GM12878 (cell line): ENCODE measurements around the gene SHC2. TPM values are rescaled to one million over a fixed set of nuclear protein-coding genes. Genes with fewer than 3 reads are reported as not detected.

Experiments
- ATAC-seq: fragments of 200-7000 bp; cut with Tn5 transposase; 3 replicates; pipeline ENCODE4 v1.9.1; 2020; ENCODE audit warnings: mild to moderate bottlenecking, moderate library complexity
- BruUV-seq: library from RNA; stranded (reverse); fragments of 400-500 nt; replicated peaks from 2 replicates; lab custom pipeline; 2021; lab: Mats Ljungman, UMichigan
- CTCF ChIA-PET: fragments of 300-600 bp; sonication (Branson Sonifier 250); formaldehyde crosslinking; extraction: SDS; loops from one replicate; lab custom pipeline; 2021; ENCODE audit warnings: inconsistent platforms; lab: Yijun Ruan, JAX
- POLR2A ChIA-PET: fragments of 350-600 bp; formaldehyde crosslinking; extraction: SDS; loops from one replicate; lab custom pipeline; 2021; ENCODE audit warnings: inconsistent platforms; lab: Charles Lee
- RAD21 ChIA-PET: fragments of 300-600 bp; sonication (Branson Sonifier 250); formaldehyde crosslinking; loops from one replicate; lab custom pipeline; 2023; ENCODE audit warnings: antibody characterized with exemption; ENCODE audit not compliant: unreplicated experiment; lab: Charles Lee
- SMC1A ChIA-PET: fragments of 300-600 bp; sonication (Branson Sonifier 250); formaldehyde crosslinking; loops from one replicate; lab custom pipeline; 2023; ENCODE audit not compliant: unreplicated experiment, uncharacterized antibody; lab: Charles Lee
- DNase-seq: peaks from one replicate; pipeline ENCODE4 v3.0.0-alpha.2; 2011; ENCODE audit warnings: low read depth, low spot score
- FAIRE-seq: peaks from 3 replicates; lab custom pipeline; 2011; peaks lifted over from hg19 to GRCh38; lab: Jason Lieb, UNC
- H2AFZ ChIP-seq: 2 replicates; pipeline ENCODE4 v1.6.0; 2011; ENCODE audit warnings: low read depth, low read length, control low read depth; ENCODE audit not compliant: control insufficient read depth
- H3K27ac ChIP-seq: 2 replicates; pipeline ENCODE4 v1.5.1; 2011; ENCODE audit warnings: control low read depth; ENCODE audit not compliant: control insufficient read depth, insufficient read depth
- H3K27me3 ChIP-seq, 2 experiments: replicated peaks in 1 of 2; 2 replicates each; pipeline versions ENCODE4 v1.6.0 to v1.6.1; 2011; ENCODE audit warnings: low read length in 1 of 2; ENCODE audit not compliant: control insufficient read depth in 2 of 2, insufficient read depth in 2 of 2
- H3K36me3 ChIP-seq, 2 experiments: 2 replicates each; pipeline ENCODE4 v1.5.1; 2011; ENCODE audit warnings: low read length in 1 of 2; ENCODE audit not compliant: control insufficient read depth in 2 of 2, insufficient read depth in 2 of 2
- H3K4me1 ChIP-seq: 2 replicates; pipeline ENCODE4 v1.6.1; 2011; ENCODE audit warnings: mild to moderate bottlenecking, low read length, moderate library complexity, mixed read lengths; ENCODE audit not compliant: control insufficient read depth, insufficient read depth
- H3K4me2 ChIP-seq: 2 replicates; pipeline ENCODE4 v1.6.0; 2011; ENCODE audit warnings: control low read depth; ENCODE audit not compliant: control insufficient read depth, insufficient read depth
- H3K4me3 ChIP-seq: fragments of 200-600 bp; sonication (generic); 2 replicates; pipeline ENCODE4 v1.5.1; 2016
- H3K79me2 ChIP-seq: 2 replicates; pipeline ENCODE4 v1.6.0; 2011; ENCODE audit warnings: low read length; ENCODE audit not compliant: control insufficient read depth, insufficient read depth
- H3K9ac ChIP-seq: 2 replicates; pipeline ENCODE4 v1.8.0; 2011; ENCODE audit warnings: low read length, control low read depth, mixed read lengths; ENCODE audit not compliant: control insufficient read depth, insufficient read depth
- H3K9me3 ChIP-seq: replicated peaks from 3 replicates; pipeline ENCODE4 v1.5.1; 2011; ENCODE audit warnings: mild to moderate bottlenecking, low read length; ENCODE audit not compliant: control insufficient read depth, insufficient read depth
- H4K20me1 ChIP-seq: 2 replicates; pipeline ENCODE4 v1.6.0; 2011; ENCODE audit not compliant: control insufficient read depth, insufficient read depth
- HCFC1 ChIP-seq: fragments of 150-350 bp; IDR thresholded peaks from 2 replicates; pipeline ENCODE4 v1.6.1; 2014; ENCODE audit warnings: low read length
- JUND ChIP-seq: IDR thresholded peaks from 2 replicates; pipeline ENCODE4 v1.6.1; 2012; ENCODE audit warnings: low read depth, mild to moderate bottlenecking, low read length, improper control_type of control experiment, moderate library complexity
- NBN ChIP-seq: fragments of 450-650 bp; IDR thresholded peaks from 2 replicates; pipeline ENCODE4 v1.6.1; 2016
- WGBS: methylation state at CpG from one replicate; pipeline ENCODE4 v1.1.6; 2016; ENCODE audit warnings: low lambda C conversion rate; ENCODE audit not compliant: insufficient replicate concordance, insufficient coverage; ENCODE audit errors: missing lambda C conversion rate; 5-methylcytosine and 5-hydroxymethylcytosine counted together
- in situ Hi-C: fragments of 300-500 bp; cut with MboI; formaldehyde crosslinking; loops from 9 replicates; pipeline ENCODE4 v1.14.3; 2018; ENCODE audit warnings: mixed read lengths
- intact Hi-C: fragments of 100-400 bp; cut with micrococcal nuclease; formaldehyde crosslinking; loops from one replicate; pipeline ENCODE4 v1.14.2; 2022; ENCODE audit not compliant: unreplicated experiment
- polyA plus RNA-seq, 11 experiments: library from polyadenylated mRNA; depleted of rRNA in 4 of 11; unstranded in 6 of 11; stranded (reverse) in 5 of 11; fragments of >200 nt; fragmentation: Nextera tagmentation in 4 of 11; fragmentation: Illumina TruSeq in 1 of 11; extraction: Ambion mirVana in 4 of 11; extraction: Trizol in 1 of 11; gene quantifications; 1 replicate in 1 of 11; 2 replicates in 10 of 11; pipeline versions ENCODE4 v1.2.1 to v1.2.3, GENCODE V29; 2011 to 2016; ENCODE audit warnings: inconsistent platforms in 2 of 11, missing spikeins in 2 of 11, low read depth in 1 of 11
- total RNA-seq, 4 experiments: library from RNA; depleted of rRNA in 3 of 4; stranded (reverse); fragments of >200 nt in 3 of 4; fragmentation: Illumina TruSeq in 1 of 4; extraction: Trizol in 1 of 4; gene quantifications; 2 replicates each; pipeline versions ENCODE4 v1.2.1 to v1.2.3, GENCODE V29; 2013 to 2021
- TF ChIP-seq, protein P1 (sequence below): IDR thresholded peaks from 2 replicates; pipeline ENCODE4 v1.6.1; 2011; ENCODE audit warnings: borderline replicate concordance, low read depth, mild to moderate bottlenecking, moderate library complexity, mixed read lengths, low read length; ENCODE audit not compliant: insufficient read depth; ENCODE audit errors: extremely low read length
- TF ChIP-seq, protein P2 (sequence below): fragments of 450-650 bp; formaldehyde crosslinking; IDR thresholded peaks from 2 replicates; pipeline ENCODE4 v1.5.0; 2022; ENCODE audit warnings: mild to moderate bottlenecking, missing genetic modification characterization
- TF ChIP-seq, protein P3 (sequence below): fragments of 450-650 bp; IDR thresholded peaks from 2 replicates; pipeline ENCODE4 v1.6.1; 2016; ENCODE audit warnings: mild to moderate bottlenecking, moderate library complexity, borderline replicate concordance
- TF ChIP-seq, protein P4 (sequence below): IDR thresholded peaks from 2 replicates; pipeline ENCODE4 v1.6.1; 2011; ENCODE audit warnings: mild to moderate bottlenecking, low read depth, low read length, moderate library complexity; ENCODE audit not compliant: insufficient replicate concordance
- TF ChIP-seq, protein P5 (sequence below): IDR thresholded peaks from 2 replicates; pipeline ENCODE4 v1.6.1; 2011; ENCODE audit warnings: borderline replicate concordance, low read depth, mild to moderate bottlenecking, moderate library complexity, low read length; ENCODE audit not compliant: insufficient read depth, poor library complexity, severe bottlenecking
- TF ChIP-seq, protein P6 (sequence below): fragments of 150-350 bp; IDR thresholded peaks from 2 replicates; pipeline ENCODE4 v1.6.1; 2014; ENCODE audit warnings: mild to moderate bottlenecking, low read depth, low read length

The SHC2 gene
- total and polyA plus RNA-seq, 10 of the 15 experiments (the other 5 are each of a cell fraction or from before 2014, with no cell fraction given) = 0.08 TPM; not detected in 9

DNA sequence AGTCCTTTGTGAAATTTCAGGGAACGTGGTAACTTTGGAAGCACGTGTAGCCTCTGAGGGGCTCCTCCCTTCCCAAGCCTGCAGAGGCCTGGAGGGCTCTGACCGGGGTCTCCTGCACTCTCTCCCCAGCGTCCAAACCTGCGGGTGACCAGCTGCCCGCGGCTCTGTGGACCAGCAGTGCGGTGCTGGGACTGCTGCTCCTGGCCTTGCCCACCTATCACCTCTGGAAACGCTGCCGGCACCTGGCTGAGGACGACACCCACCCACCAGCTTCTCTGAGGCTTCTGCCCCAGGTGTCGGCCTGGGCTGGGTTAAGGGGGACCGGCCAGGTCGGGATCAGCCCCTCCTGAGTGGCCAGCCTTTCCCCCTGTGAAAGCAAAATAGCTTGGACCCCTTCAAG, 43.8 kb upstream of the SHC2 start:
- no peak for FAIRE-seq
- TF ChIP-seq, protein P1, sequence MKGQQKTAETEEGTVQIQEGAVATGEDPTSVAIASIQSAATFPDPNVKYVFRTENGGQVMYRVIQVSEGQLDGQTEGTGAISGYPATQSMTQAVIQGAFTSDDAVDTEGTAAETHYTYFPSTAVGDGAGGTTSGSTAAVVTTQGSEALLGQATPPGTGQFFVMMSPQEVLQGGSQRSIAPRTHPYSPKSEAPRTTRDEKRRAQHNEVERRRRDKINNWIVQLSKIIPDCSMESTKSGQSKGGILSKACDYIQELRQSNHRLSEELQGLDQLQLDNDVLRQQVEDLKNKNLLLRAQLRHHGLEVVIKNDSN = no peak
- TF ChIP-seq JUND (no peak), NBN (no peak), HCFC1 (no peak)
- TF ChIP-seq, protein P2, sequence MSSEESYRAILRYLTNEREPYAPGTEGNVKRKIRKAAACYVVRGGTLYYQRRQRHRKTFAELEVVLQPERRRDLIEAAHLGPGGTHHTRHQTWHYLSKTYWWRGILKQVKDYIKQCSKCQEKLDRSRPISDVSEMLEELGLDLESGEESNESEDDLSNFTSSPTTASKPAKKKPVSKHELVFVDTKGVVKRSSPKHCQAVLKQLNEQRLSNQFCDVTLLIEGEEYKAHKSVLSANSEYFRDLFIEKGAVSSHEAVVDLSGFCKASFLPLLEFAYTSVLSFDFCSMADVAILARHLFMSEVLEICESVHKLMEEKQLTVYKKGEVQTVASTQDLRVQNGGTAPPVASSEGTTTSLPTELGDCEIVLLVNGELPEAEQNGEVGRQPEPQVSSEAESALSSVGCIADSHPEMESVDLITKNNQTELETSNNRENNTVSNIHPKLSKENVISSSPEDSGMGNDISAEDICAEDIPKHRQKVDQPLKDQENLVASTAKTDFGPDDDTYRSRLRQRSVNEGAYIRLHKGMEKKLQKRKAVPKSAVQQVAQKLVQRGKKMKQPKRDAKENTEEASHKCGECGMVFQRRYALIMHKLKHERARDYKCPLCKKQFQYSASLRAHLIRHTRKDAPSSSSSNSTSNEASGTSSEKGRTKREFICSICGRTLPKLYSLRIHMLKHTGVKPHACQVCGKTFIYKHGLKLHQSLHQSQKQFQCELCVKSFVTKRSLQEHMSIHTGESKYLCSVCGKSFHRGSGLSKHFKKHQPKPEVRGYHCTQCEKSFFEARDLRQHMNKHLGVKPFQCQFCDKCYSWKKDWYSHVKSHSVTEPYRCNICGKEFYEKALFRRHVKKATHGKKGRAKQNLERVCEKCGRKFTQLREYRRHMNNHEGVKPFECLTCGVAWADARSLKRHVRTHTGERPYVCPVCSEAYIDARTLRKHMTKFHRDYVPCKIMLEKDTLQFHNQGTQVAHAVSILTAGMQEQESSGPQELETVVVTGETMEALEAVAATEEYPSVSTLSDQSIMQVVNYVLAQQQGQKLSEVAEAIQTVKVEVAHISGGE (CRISPR knock-in tag) = no peak
- TF ChIP-seq, protein P3, sequence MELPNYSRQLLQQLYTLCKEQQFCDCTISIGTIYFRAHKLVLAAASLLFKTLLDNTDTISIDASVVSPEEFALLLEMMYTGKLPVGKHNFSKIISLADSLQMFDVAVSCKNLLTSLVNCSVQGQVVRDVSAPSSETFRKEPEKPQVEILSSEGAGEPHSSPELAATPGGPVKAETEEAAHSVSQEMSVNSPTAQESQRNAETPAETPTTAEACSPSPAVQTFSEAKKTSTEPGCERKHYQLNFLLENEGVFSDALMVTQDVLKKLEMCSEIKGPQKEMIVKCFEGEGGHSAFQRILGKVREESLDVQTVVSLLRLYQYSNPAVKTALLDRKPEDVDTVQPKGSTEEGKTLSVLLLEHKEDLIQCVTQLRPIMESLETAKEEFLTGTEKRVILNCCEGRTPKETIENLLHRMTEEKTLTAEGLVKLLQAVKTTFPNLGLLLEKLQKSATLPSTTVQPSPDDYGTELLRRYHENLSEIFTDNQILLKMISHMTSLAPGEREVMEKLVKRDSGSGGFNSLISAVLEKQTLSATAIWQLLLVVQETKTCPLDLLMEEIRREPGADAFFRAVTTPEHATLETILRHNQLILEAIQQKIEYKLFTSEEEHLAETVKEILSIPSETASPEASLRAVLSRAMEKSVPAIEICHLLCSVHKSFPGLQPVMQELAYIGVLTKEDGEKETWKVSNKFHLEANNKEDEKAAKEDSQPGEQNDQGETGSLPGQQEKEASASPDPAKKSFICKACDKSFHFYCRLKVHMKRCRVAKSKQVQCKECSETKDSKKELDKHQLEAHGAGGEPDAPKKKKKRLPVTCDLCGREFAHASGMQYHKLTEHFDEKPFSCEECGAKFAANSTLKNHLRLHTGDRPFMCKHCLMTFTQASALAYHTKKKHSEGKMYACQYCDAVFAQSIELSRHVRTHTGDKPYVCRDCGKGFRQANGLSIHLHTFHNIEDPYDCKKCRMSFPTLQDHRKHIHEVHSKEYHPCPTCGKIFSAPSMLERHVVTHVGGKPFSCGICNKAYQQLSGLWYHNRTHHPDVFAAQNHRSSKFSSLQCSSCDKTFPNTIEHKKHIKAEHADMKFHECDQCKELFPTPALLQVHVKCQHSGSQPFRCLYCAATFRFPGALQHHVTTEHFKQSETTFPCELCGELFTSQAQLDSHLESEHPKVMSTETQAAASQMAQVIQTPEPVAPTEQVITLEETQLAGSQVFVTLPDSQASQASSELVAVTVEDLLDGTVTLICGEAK = no peak
- TF ChIP-seq, protein P4, sequence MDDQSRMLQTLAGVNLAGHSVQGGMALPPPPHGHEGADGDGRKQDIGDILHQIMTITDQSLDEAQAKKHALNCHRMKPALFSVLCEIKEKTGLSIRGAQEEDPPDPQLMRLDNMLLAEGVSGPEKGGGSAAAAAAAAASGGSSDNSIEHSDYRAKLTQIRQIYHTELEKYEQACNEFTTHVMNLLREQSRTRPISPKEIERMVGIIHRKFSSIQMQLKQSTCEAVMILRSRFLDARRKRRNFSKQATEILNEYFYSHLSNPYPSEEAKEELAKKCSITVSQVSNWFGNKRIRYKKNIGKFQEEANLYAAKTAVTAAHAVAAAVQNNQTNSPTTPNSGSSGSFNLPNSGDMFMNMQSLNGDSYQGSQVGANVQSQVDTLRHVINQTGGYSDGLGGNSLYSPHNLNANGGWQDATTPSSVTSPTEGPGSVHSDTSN = no peak
- TF ChIP-seq, protein P5, sequence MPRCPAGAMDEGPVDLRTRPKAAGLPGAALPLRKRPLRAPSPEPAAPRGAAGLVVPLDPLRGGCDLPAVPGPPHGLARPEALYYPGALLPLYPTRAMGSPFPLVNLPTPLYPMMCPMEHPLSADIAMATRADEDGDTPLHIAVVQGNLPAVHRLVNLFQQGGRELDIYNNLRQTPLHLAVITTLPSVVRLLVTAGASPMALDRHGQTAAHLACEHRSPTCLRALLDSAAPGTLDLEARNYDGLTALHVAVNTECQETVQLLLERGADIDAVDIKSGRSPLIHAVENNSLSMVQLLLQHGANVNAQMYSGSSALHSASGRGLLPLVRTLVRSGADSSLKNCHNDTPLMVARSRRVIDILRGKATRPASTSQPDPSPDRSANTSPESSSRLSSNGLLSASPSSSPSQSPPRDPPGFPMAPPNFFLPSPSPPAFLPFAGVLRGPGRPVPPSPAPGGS = no peak
- TF ChIP-seq, protein P6, sequence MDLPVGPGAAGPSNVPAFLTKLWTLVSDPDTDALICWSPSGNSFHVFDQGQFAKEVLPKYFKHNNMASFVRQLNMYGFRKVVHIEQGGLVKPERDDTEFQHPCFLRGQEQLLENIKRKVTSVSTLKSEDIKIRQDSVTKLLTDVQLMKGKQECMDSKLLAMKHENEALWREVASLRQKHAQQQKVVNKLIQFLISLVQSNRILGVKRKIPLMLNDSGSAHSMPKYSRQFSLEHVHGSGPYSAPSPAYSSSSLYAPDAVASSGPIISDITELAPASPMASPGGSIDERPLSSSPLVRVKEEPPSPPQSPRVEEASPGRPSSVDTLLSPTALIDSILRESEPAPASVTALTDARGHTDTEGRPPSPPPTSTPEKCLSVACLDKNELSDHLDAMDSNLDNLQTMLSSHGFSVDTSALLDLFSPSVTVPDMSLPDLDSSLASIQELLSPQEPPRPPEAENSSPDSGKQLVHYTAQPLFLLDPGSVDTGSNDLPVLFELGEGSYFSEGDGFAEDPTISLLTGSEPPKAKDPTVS = no peak

More for the DNA sequence above, 43.8 kb upstream of the SHC2 start:
- Histone ChIP-seq H3K27ac (no peak overlapping the region), H3K36me3 (no peaks in the 10 kb centered on the region), H2AFZ (no peak overlapping the region), H4K20me1 (no peaks in the 10 kb centered on the region), H3K9me3 (no peaks in the 10 kb centered on the region; the same call in 2 of the 3 replicates), H3K9ac (no peak overlapping the region), H3K27me3 (no peaks in the 10 kb centered on the region), H3K4me3 (no peak overlapping the region), H3K79me2 (peaks cover 6% of the 10 kb centered on the region), H3K4me1 (peaks cover 10% of the 10 kb centered on the region), H3K4me2 (no peak overlapping the region)
- 82% methylated on average over 13 of the region's 14 CpGs for WGBS
- intact Hi-C loops (no loop called here), in situ Hi-C loops (no loop called here)
- ATAC-seq (no peak), DNase-seq (no peak)
- ChIA-PET RAD21 (interaction anchor here (0.7 kb wide), 1 partner anchor 165 kb away, joined by 3 read pairs; no protein-coding TSS in a partner anchor), SMC1A (no interaction called here), POLR2A (no interaction called here), CTCF (interaction anchor here (1.4 kb wide), 1 partner anchor 9 kb away, joined by 4 read pairs; the partner anchor contains the start of gene MADCAM1)
- BruUV-seq = no TSS peak
